ENCODE results near the gene NFIB.

The NFIB gene

DNA sequence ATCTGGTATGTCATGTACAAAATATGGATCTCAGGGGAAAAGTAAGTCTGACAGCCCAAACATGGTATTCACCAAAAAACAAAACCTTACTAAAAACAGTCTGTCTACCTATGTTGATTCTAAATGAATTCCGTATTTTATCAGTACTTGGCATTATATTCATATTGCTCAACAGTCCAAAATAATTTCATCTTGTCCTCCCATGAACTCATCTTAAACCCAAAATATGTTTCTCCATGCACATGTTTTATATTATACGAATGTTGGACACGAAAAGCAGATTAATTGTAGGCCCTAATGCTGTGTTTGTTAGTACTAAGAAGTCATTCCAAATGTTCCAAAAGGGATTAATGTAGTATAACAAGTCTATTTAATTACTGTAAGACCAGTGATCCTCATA is 20.1 kb downstream of the NFIB start:
- DNase-seq = no peak
- in situ Hi-C loops (cut with HindIII; ENCODE audit: low pct_ligation_motif_present, low pct_unique_long_range_greater_than_20kb, low sequenced_read_pairs) = no loop called here

DNA sequence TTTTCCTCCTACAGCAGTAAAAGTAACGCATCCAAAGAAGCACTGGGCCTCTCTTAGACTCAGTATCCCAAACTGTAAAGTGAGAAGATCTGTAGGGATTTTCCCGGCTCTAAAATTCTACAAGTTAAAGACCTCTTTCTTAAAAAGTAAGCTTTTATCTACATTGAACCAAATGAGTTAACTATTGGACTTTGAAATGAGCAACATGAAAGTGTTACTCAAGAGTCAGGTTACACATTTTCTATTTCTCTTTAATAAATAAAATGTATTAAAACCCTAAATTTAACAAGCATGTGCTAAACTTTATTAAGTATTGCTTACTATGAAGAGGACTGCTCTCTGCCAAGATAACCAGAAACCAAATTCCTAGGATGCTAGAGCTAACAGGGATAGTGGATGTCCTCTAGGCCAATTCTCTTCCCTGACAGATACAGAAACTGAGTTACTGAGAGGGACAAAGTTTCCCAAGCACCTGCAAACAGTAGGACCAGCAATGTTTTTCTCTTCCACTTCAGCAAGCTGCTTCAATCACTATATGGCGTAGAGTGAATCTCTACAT is 21.7 kb downstream of the NFIB start:
- no peak for DNase-seq
- in situ Hi-C loops (cut with HindIII; ENCODE audit: low pct_ligation_motif_present, low pct_unique_long_range_greater_than_20kb, low sequenced_read_pairs) = no loop called here

- no peak for DNase-seq
- in situ Hi-C loops (cut with HindIII; ENCODE audit: low pct_ligation_motif_present, low pct_unique_long_range_greater_than_20kb, low sequenced_read_pairs) = no loop called here
Measured at GRCh38 chr9:14289916-14290315, 24.0 kb downstream of the NFIB start.

DNA sequence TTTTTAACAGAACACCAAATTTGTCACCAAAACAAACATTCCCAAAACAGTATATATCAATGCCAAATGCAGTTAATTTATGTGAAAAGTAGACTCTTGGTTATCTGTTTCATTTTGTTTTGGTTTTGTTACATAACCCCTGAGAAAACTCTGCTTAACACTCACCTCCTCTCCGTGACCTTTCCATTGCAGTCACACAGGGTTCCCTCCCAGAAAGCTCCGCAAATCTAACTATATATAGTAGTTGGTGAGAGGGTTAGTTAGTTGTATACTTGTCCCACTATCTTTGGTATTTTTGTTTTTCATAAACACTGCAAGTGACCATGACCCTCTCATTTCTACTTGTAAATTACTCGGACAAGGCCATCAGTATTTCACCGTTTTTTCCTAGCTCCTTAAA is 25.5 kb downstream of the NFIB start:
- DNase-seq = no peak
- in situ Hi-C loops (cut with HindIII; ENCODE audit: low pct_ligation_motif_present, low pct_unique_long_range_greater_than_20kb, low sequenced_read_pairs) = no loop called here

GRCh38 chr9:14286121-14286520 is 27.8 kb downstream of the NFIB start:
- no peak for DNase-seq
- in situ Hi-C loops (cut with HindIII; ENCODE audit: low pct_ligation_motif_present, low pct_unique_long_range_greater_than_20kb, low sequenced_read_pairs) = no loop called here

DNA sequence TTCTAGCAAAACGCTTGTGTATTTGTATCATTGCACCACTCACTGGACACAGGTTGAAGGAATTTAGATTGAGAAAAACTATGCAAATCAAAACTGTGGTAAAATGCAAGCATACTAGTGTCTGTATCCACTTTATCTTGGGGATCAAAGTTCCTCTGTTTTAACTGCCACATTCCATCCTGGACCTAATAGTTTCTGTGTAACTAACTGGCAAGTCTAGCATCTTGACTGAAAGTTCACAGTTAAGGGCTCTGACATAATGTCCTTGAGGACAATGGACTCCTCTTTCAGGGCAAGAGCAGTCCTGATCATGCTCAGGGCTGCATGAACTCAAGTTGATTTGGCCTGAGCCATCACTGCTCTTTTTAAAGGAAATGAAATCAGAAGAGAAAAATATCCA is 30.7 kb downstream of the NFIB start:
- no peak for DNase-seq
- in situ Hi-C loops (cut with HindIII; ENCODE audit: low pct_ligation_motif_present, low pct_unique_long_range_greater_than_20kb, low sequenced_read_pairs) = no loop called here

DNA sequence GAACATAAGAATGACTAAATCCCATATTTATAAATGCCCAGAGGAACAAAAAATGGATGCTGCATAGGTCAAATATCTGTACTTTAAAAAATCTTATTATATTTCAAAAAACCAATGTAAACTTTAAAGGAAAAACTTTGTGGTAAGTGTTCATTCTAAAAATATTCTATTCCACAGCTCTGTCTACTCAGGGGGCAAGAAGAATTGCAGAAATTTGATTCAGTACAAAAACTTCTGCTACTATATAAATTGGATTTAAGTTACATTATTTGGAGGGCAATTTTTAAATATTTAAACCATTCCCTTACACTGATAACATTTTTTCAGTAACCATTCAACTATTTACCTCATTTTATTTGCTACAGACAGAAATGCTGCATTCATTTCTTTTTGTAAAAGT is 32.1 kb downstream of the NFIB start:
- in situ Hi-C loops (cut with HindIII; ENCODE audit: low pct_ligation_motif_present, low pct_unique_long_range_greater_than_20kb, low sequenced_read_pairs) = no loop called here
- no peak for DNase-seq

- in situ Hi-C loops (cut with HindIII; ENCODE audit: low pct_ligation_motif_present, low pct_unique_long_range_greater_than_20kb, low sequenced_read_pairs) = no loop called here
- no peak for DNase-seq
Measured at GRCh38 chr9:14281136-14281795, 32.7 kb downstream of the NFIB start.

DNA sequence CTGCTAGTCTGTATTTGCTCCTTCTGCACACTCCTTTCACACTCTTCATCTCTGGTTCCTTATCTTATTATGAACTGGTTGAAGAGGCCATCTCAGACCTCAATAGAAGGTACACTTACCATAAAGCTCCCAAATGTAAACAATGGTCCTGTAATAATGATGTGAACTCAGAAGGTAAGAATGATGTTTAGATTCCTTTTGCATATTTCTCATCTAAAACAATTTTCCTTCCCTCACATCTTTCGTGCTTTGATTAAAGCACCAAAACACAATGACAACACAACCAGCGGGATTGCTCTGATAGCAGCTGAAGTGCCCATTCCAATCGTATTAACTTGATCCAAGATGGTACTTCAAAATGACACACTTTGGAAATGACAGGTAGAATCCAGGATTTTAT is 34.3 kb downstream of the NFIB start:
- in situ Hi-C loops (cut with HindIII; ENCODE audit: low pct_ligation_motif_present, low pct_unique_long_range_greater_than_20kb, low sequenced_read_pairs) = no loop called here
- no peak for DNase-seq

DNA sequence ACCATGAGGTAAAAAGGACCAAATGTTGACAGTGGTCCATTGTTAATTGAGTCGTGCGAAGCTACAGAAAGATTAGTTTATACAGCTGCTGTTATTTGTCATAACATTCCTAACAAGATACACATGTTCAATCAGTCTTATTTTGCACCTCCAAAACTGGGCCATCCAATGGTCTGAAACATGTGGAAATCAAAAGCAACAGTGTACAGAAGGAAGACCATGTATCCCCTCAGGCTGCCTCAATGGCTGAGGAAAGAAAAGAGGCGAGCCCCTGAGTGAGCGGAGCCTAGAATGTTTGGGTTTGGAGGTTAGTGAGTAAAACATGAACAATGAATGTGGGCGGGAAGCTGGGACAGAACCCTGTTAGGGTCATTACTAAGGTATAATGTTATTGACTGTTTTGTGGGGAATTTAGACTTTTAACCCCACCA is 35.6 kb downstream of the NFIB start:
- in situ Hi-C loops (cut with HindIII; ENCODE audit: low pct_ligation_motif_present, low pct_unique_long_range_greater_than_20kb, low sequenced_read_pairs) = no loop called here
- DNase-seq = no peak

- in situ Hi-C loops (cut with HindIII; ENCODE audit: low pct_ligation_motif_present, low pct_unique_long_range_greater_than_20kb, low sequenced_read_pairs) = no loop called here
Measured at GRCh38 chr9:14277761-14278160, 36.2 kb downstream of the NFIB start.

DNA sequence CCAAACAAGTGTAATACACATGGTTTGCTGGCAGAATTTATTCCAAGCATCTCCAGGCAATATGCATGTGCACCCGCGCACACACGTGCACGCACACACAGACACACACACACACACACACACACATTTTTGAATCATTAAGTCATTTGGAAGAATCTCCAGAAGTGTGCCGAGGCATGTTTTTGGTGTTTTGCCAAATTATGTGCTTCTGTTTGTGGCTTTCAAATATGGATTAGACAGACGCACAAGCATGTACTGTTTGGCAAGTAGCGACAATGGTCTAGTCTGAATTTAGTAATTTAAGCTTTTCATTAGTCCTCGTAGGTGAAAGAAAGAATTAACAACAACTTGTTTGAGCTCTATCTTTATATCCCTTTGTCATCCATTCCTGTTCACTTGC is 36.7 kb downstream of the NFIB start:
- in situ Hi-C loops (cut with HindIII; ENCODE audit: low pct_ligation_motif_present, low pct_unique_long_range_greater_than_20kb, low sequenced_read_pairs) = no loop called here
- DNase-seq = peak; percentile 70

More at GRCh38 chr9:14277761-14278160, 36.2 kb downstream of the NFIB start:
- no peak for DNase-seq

- in situ Hi-C loops (cut with HindIII; ENCODE audit: low pct_ligation_motif_present, low pct_unique_long_range_greater_than_20kb, low sequenced_read_pairs) = no loop called here
- peak; percentile 25 for DNase-seq
Measured at GRCh38 chr9:14275331-14275730, 38.6 kb downstream of the NFIB start.

- in situ Hi-C loops (cut with HindIII; ENCODE audit: low pct_ligation_motif_present, low pct_unique_long_range_greater_than_20kb, low sequenced_read_pairs) = no loop called here
- DNase-seq = peak; percentile 26
Measured at GRCh38 chr9:14273696-14274121, 40.2 kb downstream of the NFIB start.

DNA sequence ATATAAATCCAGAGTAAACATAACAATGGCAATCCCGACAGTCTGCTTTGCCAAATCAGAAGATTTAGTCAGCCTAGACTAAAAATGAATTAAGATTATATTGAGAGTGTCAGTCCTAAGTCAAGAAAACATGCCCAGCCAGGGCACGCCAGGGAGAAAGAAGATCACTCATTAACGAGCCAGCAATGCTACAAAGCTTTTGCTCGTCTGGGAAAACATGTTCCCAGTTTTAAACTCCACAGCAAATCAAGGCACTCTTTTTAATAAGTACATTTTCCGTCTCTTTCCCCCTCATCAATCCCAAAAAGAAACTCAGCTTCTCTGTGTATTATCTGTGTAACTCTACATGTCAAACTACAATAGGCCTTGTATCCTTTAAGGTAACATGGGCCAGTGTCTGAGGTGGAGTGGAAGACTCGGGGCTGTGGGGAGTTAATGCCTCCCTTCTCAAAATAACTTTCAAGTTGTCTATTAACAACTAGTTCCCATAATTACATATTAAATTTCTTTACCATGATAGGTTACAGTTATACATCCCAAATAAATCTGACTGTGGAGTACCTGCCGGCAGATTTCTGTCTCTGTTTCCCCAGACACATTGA is 40.9 kb downstream of the NFIB start:
- in situ Hi-C loops (cut with HindIII; ENCODE audit: low pct_ligation_motif_present, low pct_unique_long_range_greater_than_20kb, low sequenced_read_pairs) = no loop called here
- DNase-seq = peak; percentile 39

DNA sequence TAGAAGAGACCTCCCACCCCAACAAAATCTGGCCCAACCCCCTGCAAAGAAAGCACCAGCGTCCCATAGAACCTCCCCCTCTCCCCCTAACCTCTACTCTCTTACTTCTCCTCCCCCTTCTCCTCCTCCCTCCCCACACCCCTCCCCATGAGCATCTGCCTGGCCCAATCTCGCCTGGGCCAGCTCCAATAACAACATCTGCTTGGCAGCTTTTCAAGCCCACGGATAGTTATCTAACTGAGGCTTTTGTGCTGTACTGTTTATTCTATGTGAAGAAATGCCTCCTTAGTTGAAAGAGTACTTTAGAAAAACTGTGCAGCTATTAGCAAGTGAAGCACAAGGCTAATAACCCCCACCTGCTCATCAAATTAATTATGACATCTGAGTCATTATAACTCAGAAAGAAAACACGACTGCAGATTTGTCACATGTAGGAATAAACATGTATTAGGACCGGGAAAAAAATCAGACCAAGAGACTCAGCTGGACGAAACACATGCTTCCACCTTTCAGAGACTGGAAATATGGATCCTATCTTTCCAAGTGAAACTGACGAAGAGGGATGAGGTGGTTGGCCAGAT is 42.8 kb downstream of the NFIB start:
- in situ Hi-C loops (cut with HindIII; ENCODE audit: low pct_ligation_motif_present, low pct_unique_long_range_greater_than_20kb, low sequenced_read_pairs) = no loop called here
- DNase-seq = no peak

GRCh38 chr9:14270358-14271092 is 43.4 kb downstream of the NFIB start:
- in situ Hi-C loops (cut with HindIII; ENCODE audit: low pct_ligation_motif_present, low pct_unique_long_range_greater_than_20kb, low sequenced_read_pairs) = no loop called here
- no peak for DNase-seq

DNA sequence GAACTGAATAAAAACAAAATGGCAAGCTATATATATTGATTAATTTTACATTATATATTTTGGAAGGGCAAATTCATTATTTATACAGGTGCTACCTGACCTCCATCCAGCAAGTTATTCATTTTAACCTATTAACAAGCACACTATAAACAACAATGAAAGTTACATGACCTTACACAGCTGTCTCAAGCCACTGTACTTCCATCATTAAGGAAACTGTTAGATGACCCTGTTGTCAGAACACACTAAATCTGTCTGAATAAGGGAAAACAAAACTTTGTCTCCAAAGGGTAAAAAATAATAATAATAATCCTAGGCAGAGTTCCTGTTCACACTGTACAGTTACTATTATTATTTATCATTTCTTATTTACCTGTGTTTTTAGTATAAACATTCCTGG is 44.0 kb downstream of the NFIB start:
- no peak for DNase-seq
- in situ Hi-C loops (cut with HindIII; ENCODE audit: low pct_ligation_motif_present, low pct_unique_long_range_greater_than_20kb, low sequenced_read_pairs) = no loop called here

All from ACHN (cell line).